ENCODE results near the gene MBD2. TPM values are rescaled to one million over a fixed set of nuclear protein-coding genes. Genes with fewer than 3 reads are reported as not detected.
A peak's percentile ranks its signal among the peaks of the same experiment; 100 is the strongest.
"Not testable (repeated sequence)": the region's sequence is repeated elsewhere in the genome, so short reads cannot be mapped to it uniquely, and the experiment has no call there.

The MBD2 gene
- total RNA-seq, 2 experiments from 2014 or later, result 134 to 143 TPM

GRCh38 chr18:54218299-54218698, 6.2 kb downstream of the MBD2 start:
- Mint-ChIP-seq H3K9me3 (ENCODE audit: low read depth) (no peaks in the 10 kb centered on the region), H3K4me1 (peaks cover 71% of the 10 kb centered on the region), H3K4me3 (no peak overlapping the region), H3K27me3 (no peaks in the 10 kb centered on the region), H3K36me3 (ENCODE audit: low read depth) (peaks cover 25% of the 10 kb centered on the region), H3K27ac (no peak overlapping the region)
- ChIA-PET CTCF (interaction anchor here (0.5 to 2.4 kb wide), 4 partner anchors 10 to 140 kb away, joined by 3 to 8 read pairs (median 4); partner anchors contain the start of genes C18orf54 and STARD6), POLR2A (interaction anchor here (0.7 to 0.9 kb wide), 2 partner anchors 51 to 428 kb away, joined by 3 to 6 read pairs; partner anchors contain the start of gene POLI)
- no peak for DNase-seq
- intact Hi-C loops (cut with DNase I, micrococcal nuclease), result no loop called here
- ATAC-seq, result no peak

DNA sequence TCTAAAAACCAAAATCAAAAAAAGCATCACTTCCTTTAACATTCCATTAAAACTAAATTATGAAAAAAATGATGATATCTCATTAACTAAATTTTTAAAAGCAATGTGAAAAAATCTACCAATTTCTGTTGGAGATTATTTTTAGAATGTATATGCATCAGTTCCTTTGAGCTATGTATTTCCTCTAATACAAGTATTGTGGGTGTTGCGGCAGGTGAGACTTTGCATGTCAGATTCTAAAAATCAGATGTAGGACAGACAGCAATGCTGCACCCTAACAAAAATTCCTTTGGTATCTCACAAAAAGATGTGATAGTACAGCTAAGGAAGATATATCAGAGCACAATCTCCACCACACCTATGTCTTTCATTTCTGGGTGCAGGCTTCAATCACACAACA, 6.8 kb downstream of the MBD2 start:
- CTCF ChIA-PET, result interaction anchor here (1.2 to 2.4 kb wide), 2 partner anchors 9 to 53 kb away, joined by 4 to 8 read pairs; no protein-coding TSS in a partner anchor
- ATAC-seq, result no peak
- H3K9me3 Mint-ChIP-seq (ENCODE audit: low read depth), result no peaks in the 10 kb centered on the region
- POLR2A ChIA-PET, result no interaction called here
- peaks cover 68% of the 10 kb centered on the region for H3K4me1 Mint-ChIP-seq
- intact Hi-C loops (cut with DNase I, micrococcal nuclease), result no loop called here
- no peak overlapping the region for H3K4me3 Mint-ChIP-seq
- peaks cover 25% of the 10 kb centered on the region for H3K36me3 Mint-ChIP-seq (ENCODE audit: low read depth)
- no peak overlapping the region for H3K27ac Mint-ChIP-seq
- DNase-seq, result no peak
- no peaks in the 10 kb centered on the region for H3K27me3 Mint-ChIP-seq

GRCh38 chr18:54215069-54215468, 9.4 kb downstream of the MBD2 start:
- H3K9me3 Mint-ChIP-seq (ENCODE audit: low read depth), result no peaks in the 10 kb centered on the region
- peaks cover 67% of the 10 kb centered on the region for H3K4me1 Mint-ChIP-seq
- CTCF ChIA-PET, result interaction anchor here (0.7 kb wide), 1 partner anchor 8 kb away, joined by 3 read pairs; no protein-coding TSS in a partner anchor

GRCh38 chr18:54210463-54210862, 14.0 kb downstream of the MBD2 start:
- Mint-ChIP-seq H3K27ac (peak overlapping the region; percentile 18), H3K4me1 (peaks cover 65% of the 10 kb centered on the region), H3K27me3 (no peaks in the 10 kb centered on the region), H3K9me3 (ENCODE audit: low read depth) (no peaks in the 10 kb centered on the region), H3K36me3 (ENCODE audit: low read depth) (peaks cover 15% of the 10 kb centered on the region), H3K4me3 (no peak overlapping the region)
- POLR2A ChIA-PET, result no interaction called here
- intact Hi-C loops (cut with DNase I, micrococcal nuclease), result no loop called here
- DNase-seq (no peak), ATAC-seq (peak; percentile 16)
- CTCF ChIA-PET, result interaction anchor here (0.8 to 3.5 kb wide), 2 partner anchors 13 to 46 kb away, joined by 3 to 13 read pairs; no protein-coding TSS in a partner anchor

More at GRCh38 chr18:54215069-54215468, 9.4 kb downstream of the MBD2 start:
- H3K27ac Mint-ChIP-seq, result peak overlapping the region; percentile 26
- no peak overlapping the region for H3K4me3 Mint-ChIP-seq
- peaks cover 15% of the 10 kb centered on the region for H3K36me3 Mint-ChIP-seq (ENCODE audit: low read depth)
- ATAC-seq, result peak; percentile 57
- no peaks in the 10 kb centered on the region for H3K27me3 Mint-ChIP-seq
- intact Hi-C loops (cut with DNase I, micrococcal nuclease), result no loop called here
- POLR2A ChIA-PET, result no interaction called here
- no peak for DNase-seq

DNA sequence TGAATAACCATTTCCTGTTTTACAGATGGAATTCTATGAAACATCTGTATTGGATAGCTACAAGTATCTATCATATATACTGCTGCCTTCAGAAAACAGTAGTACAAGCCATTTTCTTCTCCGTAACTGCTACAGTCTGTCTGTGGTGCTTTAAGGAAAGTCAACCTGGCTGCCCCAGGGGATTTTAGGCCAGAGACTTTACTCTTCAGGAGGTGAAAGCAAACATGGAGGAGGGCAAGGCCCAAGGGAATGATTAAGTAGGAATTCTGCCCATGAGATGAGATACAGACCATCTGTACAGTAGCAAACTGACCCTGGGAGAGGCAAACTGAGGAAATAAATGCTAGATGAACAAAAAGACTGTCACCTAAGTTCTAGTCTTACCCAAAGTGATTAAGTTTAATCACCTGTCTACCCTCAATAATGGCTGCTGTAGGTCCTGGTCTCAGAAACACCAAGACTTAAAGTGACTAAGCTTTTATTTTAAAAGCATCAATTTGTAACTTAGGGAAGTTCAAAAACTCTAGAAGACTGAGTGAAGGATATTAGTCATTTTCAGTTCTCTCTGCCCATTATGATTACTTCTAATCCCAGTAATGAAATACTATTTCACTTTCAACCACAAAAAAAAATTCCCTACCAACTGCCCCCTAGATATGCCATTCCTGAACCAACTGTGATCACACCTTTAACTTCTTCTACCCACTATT, 14.8 kb downstream of the MBD2 start:
- CTCF ChIA-PET, result interaction anchor here (1.3 to 3.5 kb wide), 4 partner anchors 8 to 61 kb away, joined by 4 to 13 read pairs (median 6); no protein-coding TSS in a partner anchor
- no peaks in the 10 kb centered on the region for H3K9me3 Mint-ChIP-seq (ENCODE audit: low read depth)
- intact Hi-C loops (cut with DNase I, micrococcal nuclease), result no loop called here
- H3K27me3 Mint-ChIP-seq, result no peaks in the 10 kb centered on the region
- H3K27ac Mint-ChIP-seq, result peak overlapping the region; percentile 88
- H3K4me3 Mint-ChIP-seq, result peak overlapping the region; percentile 34
- DNase-seq (no peak), ATAC-seq (peak; percentile 88)
- peaks cover 10% of the 10 kb centered on the region for H3K36me3 Mint-ChIP-seq (ENCODE audit: low read depth)
- peaks cover 58% of the 10 kb centered on the region for H3K4me1 Mint-ChIP-seq
- POLR2A ChIA-PET, result no interaction called here

- Mint-ChIP-seq H3K4me3 (no peak overlapping the region), H3K27ac (no peak overlapping the region), H3K9me3 (ENCODE audit: low read depth) (no peaks in the 10 kb centered on the region), H3K36me3 (ENCODE audit: low read depth) (peaks cover 23% of the 10 kb centered on the region), H3K27me3 (no peaks in the 10 kb centered on the region), H3K4me1 (peaks cover 39% of the 10 kb centered on the region)
- ChIA-PET POLR2A (no interaction called here), CTCF (interaction anchor here (0.6 to 3.0 kb wide), 4 partner anchors 10 to 77 kb away, joined by 3 to 8 read pairs (median 4); no protein-coding TSS in a partner anchor)
- intact Hi-C loops (cut with DNase I, micrococcal nuclease), result no loop called here
- DNase-seq (no peak), ATAC-seq (no peak)
Observed at GRCh38 chr18:54206447-54206846, 18.0 kb downstream of the MBD2 start.

DNA sequence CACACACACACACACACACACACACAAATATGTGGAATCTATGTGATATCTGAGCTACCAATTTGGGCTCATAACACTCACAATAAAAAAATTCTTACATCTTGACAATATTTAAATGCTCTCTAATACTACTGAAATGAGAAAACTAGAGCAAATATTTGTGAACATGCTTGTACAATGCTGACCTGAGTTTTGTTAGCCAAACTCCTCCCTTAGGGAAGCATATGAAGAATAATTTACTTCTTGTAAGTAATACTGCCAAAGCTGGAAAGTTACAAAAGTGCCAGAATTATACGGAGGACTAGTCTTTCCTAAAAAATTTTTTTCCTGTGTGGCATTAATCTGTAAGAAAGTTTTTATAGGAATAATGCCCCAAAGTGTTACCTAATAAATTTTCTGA, 18.5 kb downstream of the MBD2 start:
- POLR2A ChIA-PET, result no interaction called here
- ATAC-seq, result no peak
- peaks cover 26% of the 10 kb centered on the region for H3K36me3 Mint-ChIP-seq (ENCODE audit: low read depth)
- no peak overlapping the region for H3K27ac Mint-ChIP-seq
- peaks cover 36% of the 10 kb centered on the region for H3K4me1 Mint-ChIP-seq
- no peak overlapping the region for H3K4me3 Mint-ChIP-seq
- no peaks in the 10 kb centered on the region for H3K27me3 Mint-ChIP-seq
- no peak for DNase-seq
- no peaks in the 10 kb centered on the region for H3K9me3 Mint-ChIP-seq (ENCODE audit: low read depth)
- intact Hi-C loops (cut with DNase I, micrococcal nuclease), result no loop called here
- CTCF ChIA-PET, result interaction anchor here (0.6 to 1.5 kb wide), 3 partner anchors 65 to 161 kb away, joined by 3 to 6 read pairs (median 3); no protein-coding TSS in a partner anchor

- CTCF ChIA-PET, result interaction anchor here (0.6 kb wide), 1 partner anchor 160 kb away, joined by 3 read pairs; no protein-coding TSS in a partner anchor
- H3K27ac Mint-ChIP-seq; H3K27me3 Mint-ChIP-seq; intact Hi-C loops (cut with DNase I, micrococcal nuclease); H3K9me3 Mint-ChIP-seq (ENCODE audit: low read depth); DNase-seq; ATAC-seq; H3K4me3 Mint-ChIP-seq; POLR2A ChIA-PET: not testable (repeated sequence)
- Mint-ChIP-seq H3K4me1 (peaks cover 34% of the 10 kb centered on the region), H3K36me3 (ENCODE audit: low read depth) (peaks cover 27% of the 10 kb centered on the region)
Observed at GRCh38 chr18:54205448-54205847, 19.0 kb downstream of the MBD2 start.

DNA sequence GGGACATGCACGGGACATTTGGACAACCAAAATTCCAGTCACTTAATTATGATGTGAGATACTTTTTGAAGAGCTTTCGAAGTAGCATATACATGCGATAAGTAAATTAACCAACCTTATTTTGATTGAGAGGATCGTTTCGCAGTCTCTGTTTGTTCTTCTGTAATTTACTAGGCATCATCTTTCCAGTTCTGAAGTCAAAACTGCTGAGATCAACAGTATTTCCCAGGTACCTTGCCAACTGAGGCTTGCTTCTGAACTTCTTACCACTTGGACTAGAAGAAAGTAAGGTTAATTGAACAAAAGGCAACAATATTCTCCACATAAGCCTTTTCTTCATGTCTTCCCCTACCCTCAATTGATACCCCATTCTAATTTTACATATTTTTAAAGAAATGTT, 19.6 kb downstream of the MBD2 start:
- H3K36me3 Mint-ChIP-seq (ENCODE audit: low read depth), result peaks cover 30% of the 10 kb centered on the region
- POLR2A ChIA-PET, result no interaction called here
- H3K27me3 Mint-ChIP-seq, result no peaks in the 10 kb centered on the region
- ATAC-seq (no peak), DNase-seq (no peak)
- intact Hi-C loops (cut with DNase I, micrococcal nuclease), result no loop called here
- no peak overlapping the region for H3K27ac Mint-ChIP-seq
- peaks cover 28% of the 10 kb centered on the region for H3K4me1 Mint-ChIP-seq
- CTCF ChIA-PET, result no interaction called here
- H3K9me3 Mint-ChIP-seq (ENCODE audit: low read depth), result no peaks in the 10 kb centered on the region
- no peak overlapping the region for H3K4me3 Mint-ChIP-seq

DNA sequence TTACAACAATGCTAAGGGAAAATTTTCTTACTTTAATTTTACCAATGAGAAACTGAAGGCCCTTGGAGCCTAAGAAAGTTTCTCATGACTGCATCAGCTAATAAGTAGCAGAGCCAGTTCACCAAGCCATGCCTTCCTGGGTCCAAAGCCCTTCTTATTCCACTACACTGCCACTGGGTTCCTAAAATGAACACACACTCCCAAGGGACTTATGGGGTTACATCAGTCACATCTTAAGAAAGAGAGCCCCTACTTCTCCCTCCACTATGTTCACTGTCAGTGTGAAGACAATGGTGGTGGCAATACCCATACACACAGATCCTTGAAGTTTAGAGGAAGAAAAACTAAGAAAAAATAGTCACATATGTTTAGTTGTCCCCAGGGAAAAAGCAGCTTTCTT, 20.6 kb downstream of the MBD2 start:
- Mint-ChIP-seq H3K4me3 (no peak overlapping the region), H3K27me3 (no peaks in the 10 kb centered on the region), H3K36me3 (ENCODE audit: low read depth) (peaks cover 35% of the 10 kb centered on the region), H3K4me1 (peaks cover 24% of the 10 kb centered on the region), H3K9me3 (ENCODE audit: low read depth) (no peaks in the 10 kb centered on the region), H3K27ac (no peak overlapping the region)
- ChIA-PET POLR2A (no interaction called here), CTCF (interaction anchor here (0.8 kb wide), 1 partner anchor 24 kb away, joined by 3 read pairs; no protein-coding TSS in a partner anchor)
- intact Hi-C loops (cut with DNase I, micrococcal nuclease), result no loop called here
- no peak for DNase-seq
- ATAC-seq, result no peak

DNA sequence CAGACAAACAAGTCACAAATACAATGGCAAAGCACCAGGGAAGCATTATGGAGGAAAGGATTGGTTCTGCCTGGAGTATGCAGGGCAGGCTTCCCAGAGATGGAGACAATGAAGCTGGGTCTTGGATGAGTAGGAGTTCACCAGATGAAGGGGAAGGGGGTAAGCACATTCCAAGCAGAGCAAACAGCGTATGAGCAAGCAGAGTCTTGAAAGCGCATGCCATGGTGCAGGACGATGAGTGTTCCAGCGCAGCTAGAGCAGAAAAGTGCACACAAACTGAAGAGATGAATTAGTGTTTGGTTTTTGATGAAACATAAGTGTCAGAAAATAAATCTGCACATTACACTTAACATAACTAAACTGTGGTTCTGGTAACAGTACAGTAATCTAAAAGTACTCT, 21.6 kb downstream of the MBD2 start:
- intact Hi-C loops (cut with DNase I, micrococcal nuclease), result no loop called here
- ATAC-seq, result no peak
- Mint-ChIP-seq H3K27me3 (no peaks in the 10 kb centered on the region), H3K4me1 (peaks cover 22% of the 10 kb centered on the region), H3K9me3 (ENCODE audit: low read depth) (no peaks in the 10 kb centered on the region), H3K4me3 (no peak overlapping the region), H3K36me3 (ENCODE audit: low read depth) (peaks cover 38% of the 10 kb centered on the region), H3K27ac (peak overlapping the region; percentile 9)
- ChIA-PET CTCF (interaction anchor here (1.1 to 1.2 kb wide), 2 partner anchors 10 to 68 kb away, joined by 3 read pairs; no protein-coding TSS in a partner anchor), POLR2A (no interaction called here)
- DNase-seq, result no peak

Data from activated CD4-positive, alpha-beta T cell treated with anti-CD3 and anti-CD28 coated beads for 36 hours (primary cell).